Testis (tissue), 2 donors: ENCODE data around the gene SOWAHC.

Experiments used
- CTCF ChIP-seq, 3 experiments: fragments of 450-650 bp in 2 of 3; fragments of 200-600 bp in 1 of 3; sonication (generic) in 1 of 3; IDR thresholded peaks; one replicate each; pipeline ENCODE4 v1.5.1; 2016 to 2019; ENCODE audit warnings: antibody characterized with exemption in 3 of 3, mild to moderate bottlenecking in 2 of 3, moderate library complexity in 1 of 3
- POLR2A ChIP-seq: fragments of 450-650 bp; IDR thresholded peaks from one replicate; pipeline ENCODE4 v1.6.1; 2017; ENCODE audit warnings: antibody characterized with exemption, mild to moderate bottlenecking, moderate library complexity

GRCh38 chr2:109636317-109636716 is 22.2 kb downstream of the SOWAHC start:
- no peak for TF ChIP-seq CTCF (IDR thresholded peaks at IDR 0.05)
- no peak for TF ChIP-seq POLR2A
